ENCODE measurements around the gene ANKAR. TPM values are rescaled to one million over a fixed set of nuclear protein-coding genes. Genes with fewer than 3 reads are reported as not detected.

Gene ANKAR
- total and polyA plus RNA-seq, 9 of the 15 experiments (the other 6 are each of a cell fraction or from before 2014, with no cell fraction given): 0.04 to 0.52 (median 0.39) TPM

DNA sequence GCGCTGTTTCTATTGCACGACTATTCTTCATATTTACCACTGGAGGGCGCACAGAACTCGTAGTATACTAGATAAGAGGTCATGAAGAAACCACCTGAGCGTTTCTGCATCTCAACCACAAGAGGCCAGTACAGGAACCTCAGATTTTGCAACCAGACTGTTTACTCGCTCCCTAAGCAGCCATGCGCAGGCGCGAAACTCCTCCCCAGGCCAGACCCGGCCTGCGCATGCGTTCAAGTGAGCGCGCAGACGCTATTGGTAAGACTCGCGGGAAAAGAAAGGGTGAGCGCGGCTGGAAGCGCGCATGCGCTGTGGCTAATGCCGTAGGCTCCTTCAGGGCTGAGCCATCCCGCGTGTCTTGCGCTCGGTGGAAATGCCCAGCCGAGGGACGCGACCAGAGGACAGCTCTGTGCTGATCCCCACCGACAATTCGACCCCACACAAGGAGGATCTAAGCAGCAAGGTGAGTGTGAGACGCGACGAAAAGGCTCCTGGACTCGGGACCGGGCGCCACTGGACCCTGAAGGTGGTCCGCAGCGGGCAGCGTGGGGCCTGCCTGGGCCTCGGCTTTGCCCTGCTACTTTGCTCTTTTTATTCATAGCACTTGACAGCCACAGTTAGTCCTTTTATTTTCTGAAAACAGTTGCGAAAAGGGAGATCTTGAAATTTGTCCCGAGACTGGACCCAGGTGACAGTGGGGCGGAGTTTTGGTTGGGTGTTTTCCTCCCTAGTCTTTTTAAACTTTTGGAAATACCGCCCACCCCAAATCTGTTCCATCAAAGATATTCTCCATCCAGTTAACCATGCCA lies 13.1 kb upstream of the ANKAR start, which contains the start of gene ASNSD1 (continued):
- TF ChIP-seq ZNF655 (CRISPR knock-in tag; IDR thresholded peaks at IDR 0.05): no peak
- no peak for TF ChIP-seq ZNF316 (IDR thresholded peaks at IDR 0.05)
- TF ChIP-seq GMEB1 (CRISPR knock-in tag; IDR thresholded peaks at IDR 0.05): no peak
- TF ChIP-seq CHD2 (IDR thresholded peaks at IDR 0.05; ENCODE audit: low read depth, low read length): peak; percentile 94
- no peak for TF ChIP-seq FOXJ3 (CRISPR knock-in tag; IDR thresholded peaks at IDR 0.05)
- TF ChIP-seq ZNF592 (IDR thresholded peaks at IDR 0.05): no peak
- no peak for TF ChIP-seq MEF2D (tag; conservative IDR thresholded peaks at IDR 0.05; ENCODE audit: low read depth)
- TF ChIP-seq MLLT1 (IDR thresholded peaks at IDR 0.05): no peak
- TF ChIP-seq TBP (optimal IDR thresholded peaks at IDR 0.05; ENCODE audit: low read depth, low read length): peak; percentile 62
- no peak for TF ChIP-seq NEUROD1 (IDR thresholded peaks at IDR 0.05; ENCODE audit: borderline replicate concordance, low read depth, low read length, partially characterized antibody)
- TF ChIP-seq CEBPB (tag; IDR thresholded peaks at IDR 0.05): peak; percentile 95
- no peak for TF ChIP-seq ZNF431 (CRISPR knock-in tag; IDR thresholded peaks at IDR 0.05)
- TF ChIP-seq CC2D1A (IDR thresholded peaks at IDR 0.05): no peak
- TF ChIP-seq SRSF9 (IDR thresholded peaks at IDR 0.05; ENCODE audit: borderline replicate concordance, low read depth, low read length): no peak
- no peak for TF ChIP-seq HNRNPH1 (optimal IDR thresholded peaks at IDR 0.05; ENCODE audit: low read depth, low read length)
- no peak for TF ChIP-seq BRD9 (IDR thresholded peaks at IDR 0.05; ENCODE audit: low read depth, partially characterized antibody)
- no peak for TF ChIP-seq NFYB (IDR thresholded peaks at IDR 0.05; ENCODE audit: extremely low read depth, insufficient read length)
- TF ChIP-seq ILF3 (IDR thresholded peaks at IDR 0.05; ENCODE audit: borderline replicate concordance): no peak

All from K562 (cell line).